GM18519 (cell line): ENCODE data around the gene CDY2A.
"Not testable (repeated sequence)": the region's sequence is repeated elsewhere in the genome, so short reads cannot be mapped to it uniquely, and the experiment has no call there.

Experiments used
- ATAC-seq: cut with Tn5 transposase; IDR thresholded peaks from one replicate; pipeline ENCODE4 v1.9.1; 2021; ENCODE audit warnings: mild to moderate bottlenecking, moderate library complexity; ENCODE audit not compliant: unreplicated experiment, low FRiP score

The CDY2A gene, protein sequence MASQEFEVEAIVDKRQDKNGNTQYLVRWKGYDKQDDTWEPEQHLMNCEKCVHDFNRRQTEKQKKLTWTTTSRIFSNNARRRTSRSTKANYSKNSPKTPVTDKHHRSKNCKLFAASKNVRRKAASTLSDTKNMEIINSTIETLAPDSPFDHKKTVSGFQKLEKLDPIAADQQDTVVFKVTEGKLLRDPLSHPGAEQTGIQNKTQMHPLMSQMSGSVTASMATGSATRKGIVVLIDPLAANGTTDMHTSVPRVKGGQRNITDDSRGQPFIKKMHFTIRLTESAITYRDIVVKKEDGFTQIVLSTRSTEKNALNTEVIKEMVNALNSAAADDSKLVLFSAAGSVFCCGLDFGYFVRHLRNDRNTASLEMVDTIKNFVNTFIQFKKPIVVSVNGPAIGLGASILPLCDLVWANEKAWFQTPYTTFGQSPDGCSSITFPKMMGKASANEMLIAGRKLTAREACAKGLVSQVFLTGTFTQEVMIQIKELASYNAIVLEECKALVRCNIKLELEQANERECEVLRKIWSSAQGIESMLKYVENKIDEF

GRCh38 chrY:18025487-18025886 is at the start of gene CDY2A:
CDY2A (plus strand) TSS chrY:18025787; CDS start chrY:18026115, 328 bp downstream.
- ATAC-seq = not testable (repeated sequence)

GRCh38 chrY:17997586-17997985 is 28.0 kb upstream of the CDY2A start:
- not testable (repeated sequence) for ATAC-seq

GRCh38 chrY:17998266-17998665 is 27.3 kb upstream of the CDY2A start:
- ATAC-seq = not testable (repeated sequence)

DNA sequence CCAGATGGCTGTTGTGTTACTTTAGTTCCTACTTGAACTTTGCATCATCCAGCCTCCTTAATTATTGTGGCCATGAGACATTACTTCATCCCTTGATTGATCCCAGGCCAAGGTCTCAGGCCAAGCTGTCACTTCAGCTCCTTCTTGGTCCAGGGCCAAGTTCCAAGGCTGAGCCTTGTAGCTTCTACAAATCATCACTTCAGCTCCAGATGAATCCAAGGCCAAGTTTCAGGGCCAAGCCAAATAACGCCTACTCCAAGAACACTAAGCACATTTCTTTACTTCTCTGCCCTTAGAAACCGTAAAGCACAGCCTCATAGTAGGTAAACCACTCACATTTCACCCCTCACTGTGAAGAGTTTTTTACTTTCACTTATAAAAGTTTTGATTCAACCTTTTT is 1.7 kb upstream of the CDY2A start:
- not testable (repeated sequence) for ATAC-seq

DNA sequence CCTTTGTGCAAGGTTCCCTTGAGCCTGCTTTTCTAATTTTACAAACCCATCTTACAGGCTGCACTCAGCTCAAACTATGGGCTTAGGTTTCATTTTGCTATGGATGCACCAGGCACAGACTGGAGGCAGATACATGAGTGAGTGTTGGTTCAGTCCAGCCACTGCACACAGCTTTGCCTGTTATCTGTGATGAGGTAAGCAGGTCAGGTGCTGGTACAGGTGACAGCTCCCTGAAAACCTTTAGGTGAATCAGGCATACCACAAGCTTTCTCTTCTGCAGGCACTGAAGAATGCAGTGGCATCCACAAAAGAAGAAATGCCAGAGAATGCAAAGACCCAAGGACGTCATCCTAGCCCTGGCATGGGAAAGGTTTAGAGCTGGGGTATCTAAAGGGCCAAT is 3.3 kb downstream of the CDY2A start:
- ATAC-seq = not testable (repeated sequence)

DNA sequence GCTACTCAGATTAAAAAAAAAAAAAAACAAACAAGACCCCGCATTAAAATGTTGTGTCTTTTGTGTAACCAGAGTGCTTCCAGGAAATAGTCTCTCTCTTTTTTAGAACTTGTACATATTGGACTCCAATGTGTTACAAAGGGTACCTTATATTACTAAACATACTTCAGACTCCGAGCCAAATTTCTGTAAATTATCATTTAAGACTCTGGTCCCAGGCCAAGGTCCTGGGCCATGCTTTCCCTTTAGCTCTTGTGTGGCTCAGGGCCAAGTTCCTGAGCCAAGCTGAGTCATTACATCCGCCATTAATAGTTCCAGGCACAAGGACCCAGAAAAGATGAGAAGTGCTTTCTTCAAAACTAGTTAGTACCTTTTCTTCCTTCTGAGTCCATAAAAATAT is 4.6 kb downstream of the CDY2A start:
- ATAC-seq = not testable (repeated sequence)

- ATAC-seq = not testable (repeated sequence)
Observed at GRCh38 chrY:18034100-18034814, 8.7 kb downstream of the CDY2A start.

DNA sequence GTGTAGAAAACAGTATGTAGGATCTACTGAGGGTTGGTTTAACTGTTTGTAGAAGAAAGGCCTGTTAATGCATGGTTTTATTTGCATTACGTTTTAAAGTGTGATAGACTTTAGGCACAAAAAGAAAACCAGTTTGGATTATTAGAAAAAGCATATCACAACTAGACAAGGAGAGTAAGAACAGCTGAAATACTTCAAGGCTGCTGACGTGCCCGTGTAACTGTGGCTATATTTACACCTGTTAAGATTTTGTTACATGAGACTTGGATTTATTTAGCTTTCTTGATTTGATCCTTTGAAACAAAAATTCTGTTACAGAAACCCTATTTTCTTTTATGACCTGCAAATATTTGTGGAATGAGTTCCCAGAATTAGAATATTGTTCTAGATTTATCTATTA is 9.3 kb downstream of the CDY2A start:
- ATAC-seq = not testable (repeated sequence)

- not testable (repeated sequence) for ATAC-seq
Observed at GRCh38 chrY:18044990-18045389, 19.4 kb downstream of the CDY2A start.

DNA sequence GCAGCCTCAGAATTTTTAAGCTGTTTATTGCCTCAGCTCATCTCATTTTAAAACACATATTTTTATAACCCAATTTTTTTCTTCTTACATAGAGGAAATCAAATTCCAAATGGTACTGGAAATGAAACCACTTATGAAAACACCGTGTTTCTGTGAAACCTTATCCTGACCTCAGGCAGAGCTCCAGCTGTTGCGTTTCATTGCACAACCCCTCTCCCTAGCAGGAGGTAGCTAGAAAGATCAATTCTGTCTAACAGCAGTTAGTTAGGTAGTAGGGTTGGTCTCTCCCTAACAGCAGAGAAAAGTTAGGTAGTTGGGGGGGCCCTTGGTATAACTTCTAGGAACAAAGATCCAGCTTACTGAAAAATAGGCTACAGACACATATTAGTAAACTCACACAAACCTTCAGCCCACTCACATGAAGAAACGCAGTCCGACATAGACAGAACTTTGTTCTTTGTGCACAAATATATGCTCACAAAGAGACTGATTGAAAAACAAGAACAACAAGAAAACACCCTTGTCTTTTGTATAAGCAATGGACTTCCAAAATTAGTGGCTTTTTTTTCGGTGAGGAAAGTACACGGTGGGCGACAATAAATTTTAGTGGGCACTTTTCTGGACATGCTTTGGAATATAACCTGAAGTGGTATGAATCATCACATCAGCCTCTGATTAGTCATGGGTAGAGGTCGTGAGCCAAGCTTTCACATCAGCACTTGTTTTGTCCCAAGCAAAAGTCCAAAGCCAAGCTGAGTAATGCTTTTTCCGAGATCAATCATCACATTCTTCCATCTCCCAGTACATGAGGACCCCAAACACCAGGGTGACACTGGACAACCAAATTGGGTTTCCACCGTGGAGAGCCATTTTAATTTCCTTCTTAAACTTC is 22.8 kb downstream of the CDY2A start:
- not testable (repeated sequence) for ATAC-seq

DNA sequence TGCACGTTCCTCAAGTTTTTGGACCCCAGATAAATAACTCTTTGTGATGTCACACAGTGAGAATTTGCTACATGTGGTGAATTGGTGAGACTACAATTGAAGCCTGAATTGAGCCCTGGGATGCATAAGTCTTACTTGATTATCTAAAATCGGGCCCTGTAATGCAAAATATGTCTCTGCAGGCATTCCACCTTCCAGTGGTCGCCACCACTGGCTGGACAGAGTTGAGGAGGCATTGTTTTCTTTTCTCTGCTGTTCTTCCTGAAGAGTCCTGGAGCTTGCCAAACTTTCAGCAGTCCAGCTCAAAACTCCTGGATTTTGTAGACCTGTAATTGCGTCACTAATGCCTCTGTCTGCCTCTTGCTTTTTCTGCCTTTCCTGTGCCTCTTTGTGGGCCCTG is 23.5 kb downstream of the CDY2A start:
- not testable (repeated sequence) for ATAC-seq

DNA sequence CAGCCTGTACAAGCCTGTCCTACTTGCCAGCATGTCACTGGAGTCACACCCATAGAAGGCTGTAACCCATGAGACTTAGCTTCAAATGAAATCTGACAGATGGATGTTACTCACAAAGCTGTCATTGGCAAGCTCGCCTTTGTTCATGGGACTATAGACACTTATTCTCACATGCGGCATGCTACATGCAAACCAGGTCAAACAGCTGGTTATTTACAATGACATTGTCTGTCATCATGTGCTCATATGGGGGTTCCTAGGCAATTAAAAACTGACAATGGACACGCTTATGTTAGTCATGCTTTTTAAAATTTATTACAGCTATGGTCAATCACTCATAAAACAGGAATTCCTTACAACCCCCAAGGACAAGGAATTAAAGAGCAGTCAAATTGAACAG is 30.9 kb downstream of the CDY2A start:
- not testable (repeated sequence) for ATAC-seq

DNA sequence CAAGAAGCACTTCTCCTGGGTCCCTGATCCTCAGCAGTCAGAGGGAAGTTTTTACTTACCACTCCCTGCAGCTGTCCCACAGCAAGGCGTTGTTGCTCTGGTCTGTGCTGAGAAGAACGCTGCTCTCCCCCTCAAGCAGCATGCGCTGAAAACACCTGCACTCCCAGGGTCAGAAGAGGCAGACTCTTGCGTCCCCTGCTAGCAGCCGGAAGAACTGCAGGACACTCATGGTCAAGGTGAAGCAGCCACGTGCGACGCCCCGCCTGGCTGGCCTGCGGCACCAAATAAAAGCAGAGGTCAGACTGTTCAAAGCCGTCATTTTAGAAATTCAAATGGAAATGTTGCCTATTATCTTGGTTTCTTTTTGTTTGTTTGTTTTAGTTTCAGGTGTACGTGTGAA is 47.9 kb downstream of the CDY2A start:
- ATAC-seq = not testable (repeated sequence)
